Retinal pigment epithelial cell (primary cell): ENCODE results near the gene TSPAN18.

Source experiments
- DNase-seq: peaks from one replicate; pipeline ENCODE4 v3.0.0-alpha.2; 2010; ENCODE audit warnings: low read depth
- H3K4me3 ChIP-seq: 2 replicates; pipeline ENCODE4 v1.5.1; 2011; ENCODE audit warnings: mild to moderate bottlenecking, low read length, control low read depth, moderate library complexity
- CTCF ChIP-seq: conservative IDR thresholded peaks from 2 replicates; pipeline ENCODE4 v1.5.1; 2011; ENCODE audit warnings: low read depth, low read length, control low read depth, inconsistent platforms

The TSPAN18 gene

GRCh38 chr11:44775985-44776446 is 49.3 kb downstream of the TSPAN18 start:
- DNase-seq: no peak
- no peak overlapping the region for H3K4me3 ChIP-seq
- TF ChIP-seq CTCF: no peak

- TF ChIP-seq CTCF: no peak
- H3K4me3 ChIP-seq: no peak overlapping the region
- DNase-seq: no peak
Measured at GRCh38 chr11:44776551-44777208, 49.9 kb downstream of the TSPAN18 start.

GRCh38 chr11:44777209-44778194 is 50.7 kb downstream of the TSPAN18 start:
- no peak for DNase-seq
- no peak overlapping the region for H3K4me3 ChIP-seq
- TF ChIP-seq CTCF: no peak

GRCh38 chr11:44778195-44779100 is 51.7 kb downstream of the TSPAN18 start:
- no peak for TF ChIP-seq CTCF
- DNase-seq: no peak
- H3K4me3 ChIP-seq: no peak overlapping the region

DNA sequence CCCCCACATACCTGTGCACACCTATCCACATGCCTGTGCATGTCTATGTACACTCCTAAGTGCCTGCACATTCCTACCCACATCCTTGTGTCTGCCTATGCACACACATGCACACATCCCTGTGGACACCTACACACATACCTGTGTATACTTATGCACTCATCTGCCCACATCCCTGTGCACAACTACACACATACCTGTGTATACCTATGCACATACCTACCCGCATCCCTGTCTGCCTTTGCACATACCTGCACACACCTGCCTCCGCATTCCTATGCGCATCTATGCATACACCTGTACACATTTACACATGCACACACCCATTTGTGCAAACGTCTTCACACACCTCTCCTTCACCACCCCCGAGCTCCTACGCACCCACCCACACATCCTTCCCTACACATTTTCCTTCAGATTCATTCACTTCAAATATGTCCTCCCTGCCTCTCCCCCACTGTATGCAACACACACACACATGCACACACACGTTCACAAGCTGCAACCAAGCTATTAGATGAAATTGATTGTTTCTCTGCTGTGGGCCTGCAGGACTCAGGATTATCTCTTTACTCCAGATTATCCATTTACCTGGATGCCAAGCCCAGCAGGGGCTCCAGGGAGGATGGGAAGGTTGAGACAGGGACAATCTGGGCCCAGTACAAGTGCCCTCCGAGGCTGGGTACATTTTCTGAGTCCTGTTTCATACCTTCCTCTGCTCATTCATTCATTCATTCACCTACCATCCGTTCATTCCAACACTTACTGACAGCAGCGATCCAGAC is 53.2 kb downstream of the TSPAN18 start:
- H3K4me3 ChIP-seq: no peak overlapping the region
- DNase-seq: no peak
- TF ChIP-seq CTCF: no peak
